Endothelial cell (in vitro differentiated cells): ENCODE data around the gene SHROOM3. TPM values are rescaled to one million over a fixed set of nuclear protein-coding genes. Genes with fewer than 3 reads are reported as not detected.

Experiments
- DNase-seq: peaks from one replicate; pipeline ENCODE4 v3.0.0; 2021; ENCODE audit warnings: low spot score
- H3K27ac Mint-ChIP-seq: one replicate; pipeline ENCODE4 v1.8.0; 2021; ENCODE audit warnings: mixed read lengths, inconsistent platforms; ENCODE audit not compliant: unreplicated experiment
- H3K27me3 Mint-ChIP-seq: one replicate; pipeline ENCODE4 v1.8.0; 2021; ENCODE audit warnings: mild to moderate bottlenecking, moderate library complexity, mixed read lengths, inconsistent platforms; ENCODE audit not compliant: unreplicated experiment
- H3K36me3 Mint-ChIP-seq: one replicate; pipeline ENCODE4 v1.8.0; 2021; ENCODE audit warnings: mild to moderate bottlenecking, low read depth, mixed read lengths, inconsistent platforms; ENCODE audit not compliant: unreplicated experiment
- H3K4me1 Mint-ChIP-seq: one replicate; pipeline ENCODE4 v1.8.0; 2021; ENCODE audit warnings: mild to moderate bottlenecking, mixed read lengths, inconsistent platforms; ENCODE audit not compliant: unreplicated experiment
- H3K4me3 Mint-ChIP-seq: one replicate; pipeline ENCODE4 v1.8.0; 2021; ENCODE audit warnings: mild to moderate bottlenecking, mixed read lengths, inconsistent platforms; ENCODE audit not compliant: unreplicated experiment
- H3K9me3 Mint-ChIP-seq: one replicate; pipeline ENCODE4 v1.8.0; 2021; ENCODE audit warnings: mixed read lengths, inconsistent platforms; ENCODE audit not compliant: unreplicated experiment
- CTCF ChIP-seq: fragments of 200-600 bp; sonication (generic); IDR thresholded peaks from one replicate; pipeline ENCODE4 v1.5.0; 2021; ENCODE audit warnings: antibody characterized with exemption; ENCODE audit not compliant: unreplicated experiment
- total RNA-seq: library from RNA; stranded (reverse); fragmentation: NEBNext Ultra II Directional; extraction: Animal tissue kit (Norgen Biotek cat#: 25700); gene quantifications from one replicate; pipeline ENCODE4 v1.2.1, GENCODE V29; 2021; ENCODE audit not compliant: unreplicated experiment

The SHROOM3 gene
- total RNA-seq, 1 donor from 2014 or later, result 7.9 TPM

- no peaks in the 10 kb centered on the region for H3K27me3 Mint-ChIP-seq
Measured at GRCh38 chr4:76533314-76533713, 98.3 kb downstream of the SHROOM3 start.

GRCh38 chr4:76535603-76536372 is 100.8 kb downstream of the SHROOM3 start:
- H3K27ac Mint-ChIP-seq, result no peak overlapping the region
- no peak overlapping the region for H3K4me3 Mint-ChIP-seq

More at GRCh38 chr4:76533314-76533713, 98.3 kb downstream of the SHROOM3 start:
- Mint-ChIP-seq H3K27ac (no peak overlapping the region), H3K4me3 (no peak overlapping the region), H3K9me3 (no peaks in the 10 kb centered on the region), H3K36me3 (no peaks in the 10 kb centered on the region), H3K4me1 (no peaks in the 10 kb centered on the region)
- DNase-seq, result no peak
- no peak for TF ChIP-seq CTCF

GRCh38 chr4:76536373-76536689 is 101.3 kb downstream of the SHROOM3 start:
- no peaks in the 10 kb centered on the region for H3K4me1 Mint-ChIP-seq
- H3K4me3 Mint-ChIP-seq, result no peak overlapping the region
- H3K36me3 Mint-ChIP-seq, result no peaks in the 10 kb centered on the region
- no peaks in the 10 kb centered on the region for H3K27me3 Mint-ChIP-seq
- H3K27ac Mint-ChIP-seq, result no peak overlapping the region
- no peaks in the 10 kb centered on the region for H3K9me3 Mint-ChIP-seq
- TF ChIP-seq CTCF, result no peak
- DNase-seq, result no peak

More at GRCh38 chr4:76535603-76536372, 100.8 kb downstream of the SHROOM3 start:
- no peak for DNase-seq
- Mint-ChIP-seq H3K4me1 (no peaks in the 10 kb centered on the region), H3K36me3 (no peaks in the 10 kb centered on the region), H3K27me3 (no peaks in the 10 kb centered on the region), H3K9me3 (no peaks in the 10 kb centered on the region)
- TF ChIP-seq CTCF, result no peak

GRCh38 chr4:76538296-76538695 is 103.3 kb downstream of the SHROOM3 start:
- no peak for TF ChIP-seq CTCF
- Mint-ChIP-seq H3K4me1 (no peaks in the 10 kb centered on the region), H3K4me3 (no peak overlapping the region), H3K27ac (no peak overlapping the region), H3K36me3 (no peaks in the 10 kb centered on the region), H3K9me3 (no peaks in the 10 kb centered on the region), H3K27me3 (no peaks in the 10 kb centered on the region)
- DNase-seq, result no peak

- Mint-ChIP-seq H3K4me3 (no peak overlapping the region), H3K4me1 (no peaks in the 10 kb centered on the region), H3K36me3 (no peaks in the 10 kb centered on the region), H3K9me3 (no peaks in the 10 kb centered on the region), H3K27ac (no peak overlapping the region), H3K27me3 (no peaks in the 10 kb centered on the region)
- no peak for DNase-seq
- no peak for TF ChIP-seq CTCF
Measured at GRCh38 chr4:76539979-76540378, 105.0 kb downstream of the SHROOM3 start.
